CD4-positive, alpha-beta T cell treated with Interleukin-6 for 4 hours (primary cell): Measurements from ENCODE around the gene OSBPL6.

Source experiments
- DNase-seq: peaks from one replicate; pipeline ENCODE4 v3.0.0-alpha.2; 2020; ENCODE audit warnings: mixed read lengths

OSBPL6 gene

DNA sequence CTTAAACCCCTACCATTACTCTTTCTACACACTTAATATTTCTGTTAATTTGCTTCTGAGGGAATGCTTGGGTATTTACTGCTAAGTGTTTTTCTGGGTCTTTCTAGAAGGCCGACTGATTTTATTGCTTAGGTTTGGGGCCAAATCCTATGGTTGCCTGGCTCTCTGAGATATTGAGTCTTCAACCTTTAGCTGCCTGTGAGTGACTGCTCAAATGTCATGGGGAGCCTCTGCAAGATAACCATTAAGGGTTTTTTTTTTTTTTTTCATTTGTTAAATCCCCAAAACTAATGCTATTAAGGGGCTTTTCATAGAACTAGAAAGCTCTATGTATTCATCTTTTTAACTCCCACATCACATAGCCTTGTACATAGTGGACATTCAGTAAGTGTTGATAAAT, 5.0 kb downstream of the OSBPL6 start:
- DNase-seq = no peak

GRCh38 chr2:178200331-178200730, 6.0 kb downstream of the OSBPL6 start:
- DNase-seq = no peak

DNA sequence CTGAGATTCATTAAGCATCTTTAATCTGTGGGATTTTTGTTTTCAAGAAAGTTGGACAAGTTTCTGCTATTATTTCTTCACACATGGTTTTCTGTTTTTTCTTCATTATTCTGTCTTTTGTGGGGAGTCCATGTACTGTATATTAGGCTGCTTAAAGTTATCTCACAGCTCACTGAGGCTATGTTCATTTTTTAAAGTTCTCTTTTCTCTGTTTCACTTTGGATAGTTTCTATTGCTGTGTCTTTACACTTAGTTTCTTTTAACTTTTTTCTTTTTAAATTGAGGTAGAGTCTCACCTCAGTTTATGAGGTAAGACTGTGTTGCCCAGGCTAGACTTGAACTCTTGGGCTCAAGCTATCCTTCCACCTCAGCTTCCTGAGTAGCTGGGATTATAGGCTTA, 8.6 kb downstream of the OSBPL6 start:
- no peak for DNase-seq

GRCh38 chr2:178204977-178205376, 10.7 kb downstream of the OSBPL6 start:
- no peak for DNase-seq

DNA sequence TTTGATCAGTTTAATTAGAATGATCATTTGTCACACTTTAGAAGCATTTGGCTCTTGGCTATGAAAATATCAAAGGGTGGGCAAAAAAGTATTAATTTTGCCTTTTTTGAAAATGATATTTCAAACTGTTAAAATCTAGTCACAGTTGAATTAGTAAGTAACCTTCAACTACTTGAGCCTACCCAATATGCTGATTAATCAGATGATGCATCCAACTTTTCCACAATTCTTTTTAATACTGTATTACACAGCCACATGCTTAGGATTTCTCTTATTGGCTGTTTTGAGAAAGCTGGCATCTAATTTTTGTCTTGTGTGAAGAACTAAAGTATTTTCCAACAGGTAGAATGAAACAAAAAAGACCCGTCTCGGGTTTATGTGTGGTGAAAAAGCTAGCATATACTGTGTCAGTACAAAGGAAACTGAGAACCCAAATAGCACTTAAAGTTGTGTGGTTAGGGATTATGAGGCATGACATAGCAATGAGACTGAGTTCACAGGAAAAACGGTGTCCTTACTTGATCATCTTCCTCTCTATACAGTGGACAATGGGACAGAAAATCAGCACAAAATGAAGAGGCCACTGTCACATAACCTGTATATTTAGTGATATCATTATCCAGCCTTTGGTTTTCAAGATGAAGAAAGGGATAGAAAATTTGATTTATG, 11.7 kb downstream of the OSBPL6 start:
- DNase-seq = no peak

GRCh38 chr2:178208336-178208735, 14.0 kb downstream of the OSBPL6 start:
- no peak for DNase-seq

DNA sequence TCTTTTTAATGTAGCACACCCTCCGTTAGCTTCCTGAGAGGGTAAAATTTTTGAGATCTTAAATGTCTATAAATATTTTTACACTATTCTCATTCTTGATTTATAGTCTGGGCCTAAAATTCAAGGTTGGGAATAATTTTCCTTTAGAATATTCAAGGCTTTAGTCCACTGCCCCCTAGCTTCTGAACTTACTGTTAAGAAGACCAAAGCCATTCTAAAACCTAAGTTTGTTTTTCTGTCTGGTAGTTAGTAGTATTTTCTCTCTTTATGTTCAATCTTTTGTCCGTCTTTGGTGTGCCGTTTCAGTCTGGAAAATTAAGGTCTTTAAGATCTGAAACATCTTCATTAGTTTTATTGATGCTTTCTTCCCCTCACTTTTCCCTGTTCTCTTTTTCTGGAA, 14.5 kb downstream of the OSBPL6 start:
- DNase-seq = no peak

DNA sequence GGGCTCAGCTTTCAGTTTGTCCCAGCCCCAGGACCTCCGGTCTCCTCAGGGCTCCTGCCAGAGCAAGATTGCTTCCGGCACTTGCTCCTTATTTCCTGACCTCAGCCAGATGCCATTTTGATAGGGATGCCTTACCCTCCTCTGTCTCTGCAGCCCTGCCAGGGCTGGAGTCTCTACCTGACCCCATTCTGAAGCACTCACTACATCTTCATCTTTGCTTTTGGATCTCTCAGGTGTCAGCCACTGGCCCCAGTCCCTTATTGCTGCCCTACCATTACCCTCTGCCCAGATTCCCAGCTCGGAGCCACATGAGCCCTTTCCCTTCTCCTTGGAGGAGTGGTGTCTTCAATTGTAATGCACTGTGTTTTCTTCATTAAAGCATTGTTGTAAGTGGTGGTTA, 17.1 kb downstream of the OSBPL6 start:
- no peak for DNase-seq

- DNase-seq = no peak
These were observed 17.6 kb downstream of the OSBPL6 start for GRCh38 chr2:178211943-178212342.

DNA sequence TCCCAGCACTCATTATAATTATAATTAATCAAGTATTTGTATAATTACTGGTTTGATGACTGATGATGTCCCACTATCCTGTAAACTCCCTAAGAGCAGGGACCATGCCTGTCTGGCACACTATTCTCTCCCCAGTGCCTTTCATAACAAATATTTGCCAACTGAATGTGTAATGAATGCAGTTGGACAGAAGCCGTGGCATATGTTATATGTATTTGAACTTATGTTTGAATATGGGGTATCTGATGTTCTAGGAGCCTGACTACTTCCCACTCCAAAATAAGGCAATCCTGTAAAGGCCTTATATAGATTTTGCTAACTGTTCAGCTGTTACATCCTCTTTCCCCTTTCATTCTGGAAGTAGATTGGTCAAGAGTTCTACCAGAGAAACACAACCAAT, 19.7 kb downstream of the OSBPL6 start:
- no peak for DNase-seq

DNA sequence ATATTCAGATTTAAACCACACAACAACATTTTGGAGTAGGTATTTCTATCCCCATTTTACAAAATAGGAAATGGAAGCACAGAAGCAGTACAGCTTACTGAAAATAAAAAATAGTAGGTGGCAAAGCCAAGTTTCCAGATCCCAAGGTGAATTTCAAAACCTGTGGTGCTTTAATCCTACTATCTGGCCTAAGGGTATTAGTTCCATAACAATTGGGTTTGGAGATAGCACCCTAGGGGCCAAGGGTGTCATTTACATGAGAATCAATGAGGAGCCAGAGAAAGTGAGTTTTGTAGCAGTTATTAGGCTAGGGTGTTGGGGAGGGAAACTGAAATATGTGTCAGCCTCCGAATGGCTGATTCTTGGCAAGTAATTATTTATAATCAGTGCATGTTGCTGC, 24.9 kb downstream of the OSBPL6 start:
- DNase-seq = no peak

DNA sequence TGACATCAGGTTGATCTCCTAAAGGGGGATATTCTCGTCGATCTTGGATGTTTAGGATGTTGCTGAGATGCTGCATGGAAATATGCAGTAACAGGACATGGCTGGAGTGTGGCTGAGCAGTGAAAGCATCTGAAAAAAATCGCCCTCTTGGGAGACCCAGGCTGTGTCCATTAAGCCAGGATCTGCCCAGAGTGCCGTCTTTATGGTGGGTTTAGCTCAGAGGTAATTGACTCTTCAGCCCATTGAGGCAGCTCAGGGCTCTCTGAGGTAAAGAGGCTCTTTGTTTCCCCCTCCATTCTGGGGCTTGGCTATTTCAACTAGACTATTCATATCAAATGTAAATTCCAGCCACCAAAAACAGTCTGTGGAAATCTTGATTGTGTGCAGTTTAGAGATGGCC, 26.5 kb downstream of the OSBPL6 start:
- no peak for DNase-seq

DNA sequence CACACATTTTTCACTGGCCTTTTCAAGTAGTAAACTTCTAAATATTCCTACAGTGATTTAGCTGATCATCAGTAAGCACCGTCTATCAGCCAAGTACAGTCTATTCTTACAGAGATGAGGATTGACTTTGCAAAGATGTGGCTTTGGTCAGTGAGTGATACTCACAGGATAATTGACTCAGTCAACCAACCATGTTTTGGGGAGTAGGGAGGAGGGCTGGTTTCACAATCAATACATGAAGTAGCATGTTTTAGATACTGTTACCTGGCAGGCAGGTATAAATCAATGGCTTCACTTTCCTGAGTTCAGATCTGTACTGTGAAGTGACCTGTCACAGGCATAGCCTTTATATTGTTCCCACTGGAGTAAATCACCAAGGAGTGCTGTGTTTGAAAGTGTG, 27.2 kb downstream of the OSBPL6 start:
- DNase-seq = no peak

- no peak for DNase-seq
These were observed 29.5 kb downstream of the OSBPL6 start for GRCh38 chr2:178223806-178224205.

DNA sequence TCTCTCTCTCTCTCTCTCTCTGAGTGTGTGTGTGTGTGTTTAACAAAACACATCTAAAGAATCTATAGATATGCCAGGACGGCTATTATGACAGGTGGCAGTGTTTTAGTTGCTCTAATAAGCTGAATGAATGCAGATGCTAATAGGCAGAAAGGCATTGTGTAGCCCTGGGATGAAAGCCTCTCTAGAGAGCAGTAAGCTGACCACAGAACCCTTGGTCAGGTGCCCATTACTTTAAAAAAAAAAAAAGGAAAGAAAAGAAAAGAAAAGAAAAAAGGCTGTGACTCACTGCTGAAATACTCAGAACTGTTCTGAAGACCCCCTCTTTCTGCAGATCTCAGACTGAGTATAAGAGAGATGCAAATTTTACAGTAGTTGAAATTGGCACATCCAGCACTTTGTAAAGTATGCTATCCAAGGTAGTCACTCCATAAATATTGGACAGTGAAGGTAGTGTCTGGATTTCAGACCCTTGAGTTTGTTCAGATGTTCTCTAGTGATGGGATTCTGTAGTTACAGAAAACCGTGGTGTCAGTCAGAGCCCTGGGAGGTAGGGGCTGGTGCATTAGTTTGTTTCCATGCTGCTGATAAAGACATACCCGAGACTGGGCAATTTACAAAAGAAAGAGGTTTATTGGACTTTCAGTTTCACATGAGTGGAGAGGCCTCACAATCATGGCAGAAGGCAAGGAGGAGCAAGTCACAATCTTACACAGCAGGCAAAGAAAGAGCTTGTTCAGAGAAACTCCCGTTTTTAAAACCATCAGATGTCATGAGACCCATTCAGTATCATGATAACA, 30.9 kb downstream of the OSBPL6 start:
- DNase-seq = no peak

DNA sequence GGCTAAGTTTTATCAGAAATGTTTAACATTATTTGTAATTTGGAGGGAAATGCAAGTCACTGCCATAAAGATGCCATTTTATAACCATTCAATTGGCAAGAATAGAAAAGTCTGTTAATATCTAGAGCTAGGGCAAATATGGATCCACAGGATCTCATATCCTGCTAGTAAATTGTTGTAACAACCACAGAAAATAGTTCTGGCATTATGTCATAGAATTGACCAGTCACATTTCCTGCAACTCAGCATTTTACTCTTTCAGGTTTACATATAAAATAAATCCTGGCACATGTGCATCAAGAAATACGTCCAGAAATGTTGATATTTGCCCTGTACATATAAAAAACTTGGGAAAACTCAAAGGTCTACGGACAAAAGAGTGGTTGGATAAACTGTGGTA, 32.9 kb downstream of the OSBPL6 start:
- no peak for DNase-seq

DNA sequence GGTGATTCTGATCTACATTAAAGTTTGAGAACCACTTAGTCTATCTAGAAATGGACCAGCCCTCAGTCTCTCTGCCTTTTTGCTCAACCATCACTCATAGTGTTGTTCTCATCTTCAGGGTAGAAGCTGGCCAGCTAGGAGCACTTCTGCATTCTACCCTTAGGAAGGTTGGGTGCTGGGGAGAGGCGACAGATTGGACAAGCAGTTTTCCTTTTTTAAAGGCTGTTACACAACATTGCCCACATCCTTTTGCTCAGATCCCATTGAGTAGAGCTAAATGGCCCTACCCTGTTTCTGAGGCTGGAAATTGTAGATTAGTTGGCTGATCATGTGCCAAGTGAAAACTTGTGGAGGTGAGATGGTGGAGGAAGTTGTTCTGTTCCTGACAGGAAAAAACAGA, 35.6 kb downstream of the OSBPL6 start:
- DNase-seq = no peak

DNA sequence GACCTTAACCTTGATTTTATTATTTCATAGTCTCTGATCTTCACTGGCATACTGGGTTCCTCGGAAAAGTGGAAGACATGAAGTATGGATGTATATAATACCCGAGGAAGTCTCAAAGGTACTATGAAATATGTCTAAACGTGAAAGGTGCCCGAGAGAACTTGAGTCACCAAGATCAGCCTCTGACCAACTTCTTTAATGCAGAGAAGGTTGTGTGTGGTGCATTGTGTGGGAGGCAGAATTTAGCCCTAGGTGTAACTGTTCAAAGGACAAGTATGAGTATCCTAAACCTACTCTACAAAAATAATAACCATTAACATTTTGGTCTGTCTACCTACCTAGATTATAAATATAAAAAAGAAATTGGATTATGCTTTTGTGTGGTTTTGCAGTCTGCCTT, 36.1 kb downstream of the OSBPL6 start:
- no peak for DNase-seq

- no peak for DNase-seq
These were observed 39.1 kb downstream of the OSBPL6 start for GRCh38 chr2:178233428-178233827.

DNA sequence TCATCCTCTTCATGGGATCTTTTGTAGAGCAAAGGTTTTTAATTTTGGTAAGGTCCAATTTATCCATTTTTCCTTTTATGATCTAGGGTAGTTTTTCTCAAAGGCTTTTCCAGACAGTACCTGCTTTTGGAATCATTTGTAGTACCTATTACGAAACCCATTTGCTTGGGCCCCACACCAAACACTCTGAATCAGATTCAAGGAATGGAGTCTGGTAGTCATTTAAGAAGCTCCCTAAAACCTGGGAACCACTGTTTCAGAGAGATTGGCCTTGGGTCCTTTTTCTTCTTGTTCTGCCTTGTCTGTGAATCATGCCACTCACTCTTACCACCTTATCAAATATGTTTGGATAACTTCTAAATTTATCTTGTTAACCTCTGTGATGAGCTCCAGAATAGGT, 40.3 kb downstream of the OSBPL6 start:
- no peak for DNase-seq

DNA sequence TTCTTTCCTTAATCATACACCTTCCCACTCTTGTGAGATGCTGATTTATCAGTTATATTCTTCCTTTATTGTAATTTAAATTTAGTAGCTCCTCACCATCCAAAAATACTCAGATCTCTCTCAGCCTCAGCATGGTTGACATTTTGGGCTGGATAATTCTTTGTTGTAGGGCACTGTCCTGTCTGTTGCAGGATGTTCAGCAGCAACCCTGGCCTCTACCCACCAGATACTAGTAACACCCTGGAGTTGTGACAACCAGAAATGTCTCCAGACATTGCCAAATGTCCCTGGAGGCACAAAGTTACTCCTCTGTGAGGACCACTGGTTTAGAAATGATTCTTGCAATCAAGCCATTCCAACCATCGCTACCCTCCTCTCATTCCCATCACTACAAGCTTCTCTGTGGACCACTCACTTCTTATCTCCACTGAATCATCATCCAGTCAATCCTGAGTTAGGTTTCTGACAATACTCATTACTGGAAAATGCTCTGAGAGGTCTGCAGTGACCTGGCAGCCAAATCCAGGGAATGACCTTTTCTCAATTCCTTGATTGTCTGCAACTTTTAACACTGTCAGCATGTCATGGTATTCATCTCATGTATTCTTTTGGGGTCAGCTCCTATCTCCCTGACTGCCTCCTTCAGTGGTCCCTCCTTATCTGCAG, 43.3 kb downstream of the OSBPL6 start:
- no peak for DNase-seq

DNA sequence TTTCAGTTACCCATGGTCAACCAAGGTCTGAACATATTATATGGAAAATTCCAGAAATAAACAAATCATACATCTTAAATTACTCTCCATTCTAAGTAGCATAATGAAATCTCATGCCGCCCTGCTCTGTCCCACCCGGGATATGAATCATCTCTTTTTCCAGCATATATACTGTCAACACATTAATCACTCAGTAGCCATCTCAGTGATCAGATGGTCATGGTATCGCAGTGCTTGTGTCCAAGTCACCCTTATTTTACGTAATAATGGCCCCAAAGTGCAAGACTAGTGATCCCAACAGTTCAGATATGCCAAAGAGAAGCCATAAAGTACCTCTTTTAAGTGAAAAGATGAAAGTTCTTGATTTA, 43.8 kb downstream of the OSBPL6 start:
- DNase-seq = no peak

- no peak for DNase-seq
These were observed 44.4 kb downstream of the OSBPL6 start for GRCh38 chr2:178238750-178239149.

- no peak for DNase-seq
These were observed 47.7 kb downstream of the OSBPL6 start for GRCh38 chr2:178241844-178242551.
